LHCN-M2 (cell line): ENCODE results near the gene MAGI1. TPM values are rescaled to one million over a fixed set of nuclear protein-coding genes. Genes with fewer than 3 reads are reported as not detected.
A peak's percentile ranks its signal among the peaks of the same experiment; 100 is the strongest.

Experiments
- DNase-seq: peaks from one replicate; pipeline ENCODE4 v3.0.0-alpha.2; 2012; ENCODE audit warnings: low read depth
- total RNA-seq: library from RNA; depleted of rRNA; stranded (reverse); fragments of >200 nt; gene quantifications from 2 replicates; pipeline ENCODE4 v1.2.3, GENCODE V29; 2014

MAGI1 gene
- total RNA-seq, 1 experiment from 2014 or later, result 5.5 TPM

GRCh38 chr3:65843732-65844131 lies 195.0 kb downstream of the MAGI1 start:
- no peak for DNase-seq

GRCh38 chr3:65837604-65838003 lies 201.1 kb downstream of the MAGI1 start:
- no peak for DNase-seq

- DNase-seq, result peak; percentile 59
These were observed 202.7 kb downstream of the MAGI1 start for GRCh38 chr3:65836047-65836446.

- peak; percentile 75 for DNase-seq
These were observed 204.8 kb downstream of the MAGI1 start for GRCh38 chr3:65833761-65834505.

GRCh38 chr3:65831733-65832425 lies 206.8 kb downstream of the MAGI1 start:
- peak; percentile 82 for DNase-seq

- no peak for DNase-seq
These were observed 207.6 kb downstream of the MAGI1 start for GRCh38 chr3:65830948-65831732.

- no peak for DNase-seq
These were observed 209.5 kb downstream of the MAGI1 start for GRCh38 chr3:65829228-65829627.

GRCh38 chr3:65828706-65829105 lies 210.0 kb downstream of the MAGI1 start:
- peak; percentile 58 for DNase-seq

- DNase-seq, result no peak
These were observed 211.6 kb downstream of the MAGI1 start for GRCh38 chr3:65827076-65827475.

- no peak for DNase-seq
These were observed 214.6 kb downstream of the MAGI1 start for GRCh38 chr3:65824166-65824565.

GRCh38 chr3:65820600-65820999 lies 218.1 kb downstream of the MAGI1 start:
- no peak for DNase-seq

GRCh38 chr3:65819896-65820295 lies 218.8 kb downstream of the MAGI1 start:
- DNase-seq, result no peak

GRCh38 chr3:65817553-65818126 lies 221.1 kb downstream of the MAGI1 start:
- DNase-seq, result no peak

GRCh38 chr3:65816208-65816607 lies 222.5 kb downstream of the MAGI1 start:
- DNase-seq, result no peak

- DNase-seq, result no peak
These were observed 223.7 kb downstream of the MAGI1 start for GRCh38 chr3:65814845-65815578.

- DNase-seq, result no peak
These were observed 226.8 kb downstream of the MAGI1 start for GRCh38 chr3:65811892-65812291.

GRCh38 chr3:65811086-65811761 lies 227.5 kb downstream of the MAGI1 start:
- peak; percentile 49 for DNase-seq

- DNase-seq, result no peak
These were observed 228.4 kb downstream of the MAGI1 start for GRCh38 chr3:65810302-65810701.

GRCh38 chr3:65809641-65810150 lies 229.0 kb downstream of the MAGI1 start:
- no peak for DNase-seq

GRCh38 chr3:65808824-65809223 lies 229.9 kb downstream of the MAGI1 start:
- no peak for DNase-seq
